Measurements from ENCODE around the gene HOXD3. TPM values are rescaled to one million over a fixed set of nuclear protein-coding genes. Genes with fewer than 3 reads are reported as not detected.

Gene HOXD3
- total RNA-seq, 1 experiment from 2014 or later, result not detected

DNA sequence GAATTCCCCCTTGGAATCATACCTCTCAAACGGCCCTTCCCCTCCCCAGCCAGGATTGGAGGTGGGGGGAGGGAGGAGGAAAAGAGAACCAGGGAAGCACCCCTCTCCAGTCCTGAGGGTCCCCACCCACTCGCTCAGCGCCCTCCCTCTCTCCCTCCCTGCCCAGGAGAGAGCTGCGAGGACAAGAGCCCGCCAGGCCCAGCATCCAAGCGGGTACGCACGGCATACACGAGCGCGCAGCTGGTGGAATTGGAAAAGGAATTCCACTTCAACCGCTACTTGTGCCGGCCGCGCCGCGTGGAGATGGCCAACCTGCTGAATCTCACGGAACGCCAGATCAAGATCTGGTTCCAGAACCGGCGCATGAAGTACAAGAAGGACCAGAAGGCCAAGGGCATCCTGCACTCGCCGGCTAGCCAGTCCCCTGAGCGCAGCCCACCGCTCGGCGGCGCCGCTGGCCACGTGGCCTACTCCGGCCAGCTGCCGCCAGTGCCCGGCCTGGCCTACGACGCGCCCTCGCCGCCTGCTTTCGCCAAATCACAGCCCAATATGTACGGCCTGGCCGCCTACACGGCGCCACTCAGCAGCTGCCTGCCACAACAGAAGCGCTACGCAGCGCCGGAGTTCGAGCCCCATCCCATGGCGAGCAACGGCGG, 14.4 kb downstream of the HOXD3 start:
- CTCF ChIA-PET, result no interaction called here
- H3K4me3 Mint-ChIP-seq (ENCODE audit: low read depth, unreplicated experiment), result no peak overlapping the region
- no peaks in the 10 kb centered on the region for H3K36me3 Mint-ChIP-seq (ENCODE audit: insufficient read depth, unreplicated experiment)
- H3K9me3 Mint-ChIP-seq (ENCODE audit: low read depth, unreplicated experiment), result no peaks in the 10 kb centered on the region
- no peaks in the 10 kb centered on the region for H3K27me3 Mint-ChIP-seq (ENCODE audit: unreplicated experiment)
- intact Hi-C loops (cut with micrococcal nuclease; ENCODE audit: unreplicated experiment), result loop anchor here (10.0 kb wide), 1 partner anchor 153 kb away; no protein-coding TSS in a partner anchor
- no peak for DNase-seq
- H3K27ac Mint-ChIP-seq (ENCODE audit: unreplicated experiment), result no peak overlapping the region
- TF ChIP-seq, protein P1, sequence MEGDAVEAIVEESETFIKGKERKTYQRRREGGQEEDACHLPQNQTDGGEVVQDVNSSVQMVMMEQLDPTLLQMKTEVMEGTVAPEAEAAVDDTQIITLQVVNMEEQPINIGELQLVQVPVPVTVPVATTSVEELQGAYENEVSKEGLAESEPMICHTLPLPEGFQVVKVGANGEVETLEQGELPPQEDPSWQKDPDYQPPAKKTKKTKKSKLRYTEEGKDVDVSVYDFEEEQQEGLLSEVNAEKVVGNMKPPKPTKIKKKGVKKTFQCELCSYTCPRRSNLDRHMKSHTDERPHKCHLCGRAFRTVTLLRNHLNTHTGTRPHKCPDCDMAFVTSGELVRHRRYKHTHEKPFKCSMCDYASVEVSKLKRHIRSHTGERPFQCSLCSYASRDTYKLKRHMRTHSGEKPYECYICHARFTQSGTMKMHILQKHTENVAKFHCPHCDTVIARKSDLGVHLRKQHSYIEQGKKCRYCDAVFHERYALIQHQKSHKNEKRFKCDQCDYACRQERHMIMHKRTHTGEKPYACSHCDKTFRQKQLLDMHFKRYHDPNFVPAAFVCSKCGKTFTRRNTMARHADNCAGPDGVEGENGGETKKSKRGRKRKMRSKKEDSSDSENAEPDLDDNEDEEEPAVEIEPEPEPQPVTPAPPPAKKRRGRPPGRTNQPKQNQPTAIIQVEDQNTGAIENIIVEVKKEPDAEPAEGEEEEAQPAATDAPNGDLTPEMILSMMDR (IDR thresholded peaks at IDR 0.05; ENCODE audit: unreplicated experiment), result no peak
- H3K4me1 Mint-ChIP-seq (ENCODE audit: low read depth, unreplicated experiment), result peaks cover 11% of the 10 kb centered on the region
- no TSS peak for BruUV-seq (replicated peaks)

DNA sequence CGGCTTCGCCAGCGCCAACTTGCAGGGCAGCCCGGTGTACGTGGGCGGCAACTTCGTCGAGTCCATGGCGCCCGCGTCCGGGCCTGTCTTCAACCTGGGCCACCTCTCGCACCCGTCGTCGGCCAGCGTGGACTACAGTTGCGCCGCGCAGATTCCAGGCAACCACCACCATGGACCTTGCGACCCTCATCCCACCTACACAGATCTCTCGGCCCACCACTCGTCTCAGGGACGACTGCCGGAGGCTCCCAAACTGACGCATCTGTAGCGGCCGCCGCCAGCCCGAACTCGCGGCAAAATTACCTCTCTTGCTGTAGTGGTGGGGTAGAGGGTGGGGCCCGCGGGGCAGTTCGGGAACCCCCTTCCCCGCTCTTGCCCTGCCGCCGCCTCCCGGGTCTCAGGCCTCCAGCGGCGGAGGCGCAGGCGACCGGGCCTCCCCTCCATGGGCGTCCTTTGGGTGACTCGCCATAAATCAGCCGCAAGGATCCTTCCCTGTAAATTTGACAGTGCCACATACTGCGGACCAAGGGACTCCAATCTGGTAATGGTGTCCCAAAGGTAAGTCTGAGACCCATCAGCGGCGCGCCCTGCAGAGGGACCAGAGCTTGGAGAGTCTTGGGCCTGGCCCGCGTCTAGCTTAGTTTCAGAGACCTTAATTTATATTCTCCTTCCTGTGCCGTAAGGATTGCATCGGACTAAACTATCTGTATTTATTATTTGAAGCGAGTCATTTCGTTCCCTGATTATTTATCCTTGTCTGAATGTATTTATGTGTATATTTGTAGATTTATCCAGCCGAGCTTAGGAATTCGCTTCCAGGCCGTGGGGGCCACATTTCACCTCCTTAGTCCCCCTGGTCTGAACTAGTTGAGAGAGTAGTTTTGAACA, 15.1 kb downstream of the HOXD3 start:
- no peaks in the 10 kb centered on the region for H3K27me3 Mint-ChIP-seq (ENCODE audit: unreplicated experiment)
- peaks cover 11% of the 10 kb centered on the region for H3K4me1 Mint-ChIP-seq (ENCODE audit: low read depth, unreplicated experiment)
- no peaks in the 10 kb centered on the region for H3K9me3 Mint-ChIP-seq (ENCODE audit: low read depth, unreplicated experiment)
- BruUV-seq (replicated peaks), result no TSS peak
- DNase-seq, result no peak
- H3K36me3 Mint-ChIP-seq (ENCODE audit: insufficient read depth, unreplicated experiment), result no peaks in the 10 kb centered on the region
- CTCF ChIA-PET, result no interaction called here
- intact Hi-C loops (cut with micrococcal nuclease; ENCODE audit: unreplicated experiment), result loop anchor here (10.0 kb wide), 1 partner anchor 153 kb away; no protein-coding TSS in a partner anchor
- no peak overlapping the region for H3K27ac Mint-ChIP-seq (ENCODE audit: unreplicated experiment)
- TF ChIP-seq, protein P1 (IDR thresholded peaks at IDR 0.05; ENCODE audit: unreplicated experiment), result no peak
- H3K4me3 Mint-ChIP-seq (ENCODE audit: low read depth, unreplicated experiment), result no peak overlapping the region

DNA sequence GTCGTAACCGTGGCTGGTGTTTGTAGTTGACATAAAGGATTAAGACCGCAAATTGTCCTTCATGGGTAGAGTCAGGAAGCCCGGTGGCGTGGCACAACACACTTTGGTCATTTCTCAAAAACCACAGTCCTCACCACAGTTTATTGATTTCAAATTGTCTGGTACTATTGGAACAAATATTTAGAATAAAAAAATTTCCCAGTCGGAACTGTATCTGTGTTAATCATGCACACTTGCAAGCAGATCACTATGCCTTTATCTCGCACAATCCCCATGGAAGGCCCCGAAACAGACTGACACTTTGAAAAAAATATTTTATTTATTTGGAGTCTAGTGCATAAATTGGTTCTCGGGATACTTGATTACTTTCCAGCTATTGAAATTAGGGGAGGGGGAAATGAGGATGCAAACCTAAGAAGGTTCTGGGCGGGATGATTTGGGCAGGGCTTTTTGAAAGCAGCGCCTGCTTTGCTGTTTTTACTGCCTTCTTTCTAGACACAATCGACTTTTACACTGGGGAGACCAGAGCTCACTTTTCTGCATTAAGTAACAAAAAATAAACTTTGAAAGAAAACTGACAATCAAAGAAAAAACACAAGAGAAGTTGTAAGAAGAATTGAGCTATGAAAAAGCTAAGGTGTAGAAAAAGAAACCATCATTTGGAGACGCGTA, 15.9 kb downstream of the HOXD3 start:
- no peaks in the 10 kb centered on the region for H3K9me3 Mint-ChIP-seq (ENCODE audit: low read depth, unreplicated experiment)
- TF ChIP-seq, protein P1 (IDR thresholded peaks at IDR 0.05; ENCODE audit: unreplicated experiment), result no peak
- H3K27ac Mint-ChIP-seq (ENCODE audit: unreplicated experiment), result no peak overlapping the region
- no peaks in the 10 kb centered on the region for H3K27me3 Mint-ChIP-seq (ENCODE audit: unreplicated experiment)
- peaks cover 11% of the 10 kb centered on the region for H3K4me1 Mint-ChIP-seq (ENCODE audit: low read depth, unreplicated experiment)
- CTCF ChIA-PET, result no interaction called here
- no peak overlapping the region for H3K4me3 Mint-ChIP-seq (ENCODE audit: low read depth, unreplicated experiment)
- intact Hi-C loops (cut with micrococcal nuclease; ENCODE audit: unreplicated experiment), result loop anchor here (10.0 kb wide), 1 partner anchor 152 kb away; no protein-coding TSS in a partner anchor
- BruUV-seq (replicated peaks), result no TSS peak
- no peak for DNase-seq
- H3K36me3 Mint-ChIP-seq (ENCODE audit: insufficient read depth, unreplicated experiment), result no peaks in the 10 kb centered on the region

DNA sequence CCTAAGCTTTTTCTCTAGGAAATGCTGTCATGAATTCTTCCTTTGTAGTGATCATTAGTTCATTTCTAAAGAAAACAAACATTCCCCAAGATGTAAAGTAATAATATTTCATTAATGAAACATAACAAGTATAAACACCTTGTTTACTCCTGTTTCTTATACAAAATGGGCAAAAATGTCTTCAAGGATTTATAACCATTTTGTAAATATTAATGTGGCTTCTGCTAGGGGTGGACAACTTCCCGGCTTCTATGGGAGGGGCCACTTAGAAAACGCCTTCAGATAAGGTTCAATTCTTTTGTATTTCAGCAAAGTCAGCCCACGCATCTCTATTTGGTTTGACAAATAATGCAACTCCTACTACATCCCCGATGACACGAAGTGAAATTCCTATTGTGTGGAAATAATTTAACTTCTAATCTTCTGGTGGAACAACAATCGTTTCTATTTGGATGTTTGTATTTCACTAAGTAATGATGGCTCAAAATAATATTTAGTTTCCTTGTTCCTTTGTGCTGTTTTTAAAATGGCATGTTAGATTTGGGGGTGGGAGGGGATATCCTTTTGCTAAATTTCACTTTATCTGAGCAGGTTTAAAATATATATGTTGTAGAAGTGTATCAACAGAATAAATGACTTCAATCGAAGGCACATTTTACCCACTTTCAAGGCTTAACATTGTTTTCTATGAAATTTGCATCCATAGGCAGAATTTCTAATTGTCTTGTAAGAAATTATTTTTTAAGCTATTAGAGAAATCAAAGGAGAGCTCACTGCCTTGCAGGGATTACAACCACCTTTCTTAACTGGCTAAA, 16.7 kb downstream of the HOXD3 start:
- intact Hi-C loops (cut with micrococcal nuclease; ENCODE audit: unreplicated experiment), result loop anchor here (10.0 kb wide), 1 partner anchor 151 kb away; no protein-coding TSS in a partner anchor
- no peak overlapping the region for H3K27ac Mint-ChIP-seq (ENCODE audit: unreplicated experiment)
- CTCF ChIA-PET, result interaction anchor here (0.9 kb wide), 1 partner anchor 380 kb away, joined by 3 read pairs; no protein-coding TSS in a partner anchor
- no peaks in the 10 kb centered on the region for H3K36me3 Mint-ChIP-seq (ENCODE audit: insufficient read depth, unreplicated experiment)
- no peaks in the 10 kb centered on the region for H3K9me3 Mint-ChIP-seq (ENCODE audit: low read depth, unreplicated experiment)
- H3K27me3 Mint-ChIP-seq (ENCODE audit: unreplicated experiment), result peaks cover 1% of the 10 kb centered on the region
- BruUV-seq (replicated peaks), result no TSS peak
- DNase-seq, result no peak
- TF ChIP-seq, protein P1 (IDR thresholded peaks at IDR 0.05; ENCODE audit: unreplicated experiment), result no peak
- peaks cover 11% of the 10 kb centered on the region for H3K4me1 Mint-ChIP-seq (ENCODE audit: low read depth, unreplicated experiment)
- H3K4me3 Mint-ChIP-seq (ENCODE audit: low read depth, unreplicated experiment), result no peak overlapping the region

Data from Calu3 (cell line).